AG09309 (cell line): ENCODE results near the gene OTUB1.

Experiments
- DNase-seq: peaks from one replicate; pipeline ENCODE4 v3.0.0-alpha.2; 2010; ENCODE audit warnings: low read depth
- H3K4me3 ChIP-seq: 2 replicates; pipeline ENCODE4 v1.5.1; 2011; ENCODE audit warnings: mild to moderate bottlenecking, low read depth, low read length, moderate library complexity; ENCODE audit not compliant: control insufficient read depth
- TF ChIP-seq, protein P1 (sequence below): IDR thresholded peaks from 2 replicates; pipeline ENCODE4 v1.5.1; 2011; ENCODE audit warnings: mild to moderate bottlenecking, low read depth, low read length, inconsistent platforms; ENCODE audit not compliant: insufficient read depth, control insufficient read depth; ENCODE audit errors: missing control alignments

The OTUB1 gene

DNA sequence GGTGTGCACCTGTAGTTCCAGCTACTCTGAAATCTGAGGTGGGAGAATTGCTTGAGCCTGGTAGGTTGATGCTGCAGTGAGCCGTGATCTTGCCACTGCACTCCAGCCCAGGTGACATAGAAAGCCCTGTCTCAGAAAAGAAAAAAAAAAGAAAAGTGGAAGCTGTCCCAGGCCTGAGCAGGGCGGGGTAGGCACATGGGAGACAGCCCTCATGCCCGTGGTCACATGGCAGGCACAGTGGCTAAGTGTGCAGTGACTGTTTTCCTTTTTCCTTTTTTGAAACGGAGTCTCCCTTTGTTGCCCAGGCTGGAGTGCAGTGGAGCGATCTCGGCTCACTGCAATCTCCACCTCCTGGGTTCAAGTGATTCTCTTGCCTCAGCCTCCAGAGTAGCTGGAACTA, 7.8 kb downstream of the OTUB1 start:
- no peak overlapping the region for H3K4me3 ChIP-seq
- TF ChIP-seq, protein P1, sequence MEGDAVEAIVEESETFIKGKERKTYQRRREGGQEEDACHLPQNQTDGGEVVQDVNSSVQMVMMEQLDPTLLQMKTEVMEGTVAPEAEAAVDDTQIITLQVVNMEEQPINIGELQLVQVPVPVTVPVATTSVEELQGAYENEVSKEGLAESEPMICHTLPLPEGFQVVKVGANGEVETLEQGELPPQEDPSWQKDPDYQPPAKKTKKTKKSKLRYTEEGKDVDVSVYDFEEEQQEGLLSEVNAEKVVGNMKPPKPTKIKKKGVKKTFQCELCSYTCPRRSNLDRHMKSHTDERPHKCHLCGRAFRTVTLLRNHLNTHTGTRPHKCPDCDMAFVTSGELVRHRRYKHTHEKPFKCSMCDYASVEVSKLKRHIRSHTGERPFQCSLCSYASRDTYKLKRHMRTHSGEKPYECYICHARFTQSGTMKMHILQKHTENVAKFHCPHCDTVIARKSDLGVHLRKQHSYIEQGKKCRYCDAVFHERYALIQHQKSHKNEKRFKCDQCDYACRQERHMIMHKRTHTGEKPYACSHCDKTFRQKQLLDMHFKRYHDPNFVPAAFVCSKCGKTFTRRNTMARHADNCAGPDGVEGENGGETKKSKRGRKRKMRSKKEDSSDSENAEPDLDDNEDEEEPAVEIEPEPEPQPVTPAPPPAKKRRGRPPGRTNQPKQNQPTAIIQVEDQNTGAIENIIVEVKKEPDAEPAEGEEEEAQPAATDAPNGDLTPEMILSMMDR, result no peak
- DNase-seq, result no peak

DNA sequence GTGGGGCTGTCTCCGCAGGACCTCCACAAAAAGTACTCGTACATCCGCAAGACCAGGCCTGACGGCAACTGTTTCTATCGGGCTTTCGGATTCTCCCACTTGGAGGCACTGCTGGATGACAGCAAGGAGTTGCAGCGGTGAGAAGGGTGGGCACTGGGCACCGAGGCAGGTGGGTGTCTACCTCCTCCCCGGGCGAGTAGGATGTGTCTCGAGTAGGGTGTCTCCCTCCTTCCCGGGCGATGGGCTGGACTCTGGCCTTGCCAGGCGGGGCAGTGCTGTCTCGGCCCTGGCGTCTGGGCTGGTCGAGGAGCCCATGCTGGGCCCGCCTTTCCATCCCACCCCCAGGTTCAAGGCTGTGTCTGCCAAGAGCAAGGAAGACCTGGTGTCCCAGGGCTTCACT, 10.3 kb downstream of the OTUB1 start:
- H3K4me3 ChIP-seq, result no peak overlapping the region
- no peak for DNase-seq
- TF ChIP-seq, protein P1, result no peak

DNA sequence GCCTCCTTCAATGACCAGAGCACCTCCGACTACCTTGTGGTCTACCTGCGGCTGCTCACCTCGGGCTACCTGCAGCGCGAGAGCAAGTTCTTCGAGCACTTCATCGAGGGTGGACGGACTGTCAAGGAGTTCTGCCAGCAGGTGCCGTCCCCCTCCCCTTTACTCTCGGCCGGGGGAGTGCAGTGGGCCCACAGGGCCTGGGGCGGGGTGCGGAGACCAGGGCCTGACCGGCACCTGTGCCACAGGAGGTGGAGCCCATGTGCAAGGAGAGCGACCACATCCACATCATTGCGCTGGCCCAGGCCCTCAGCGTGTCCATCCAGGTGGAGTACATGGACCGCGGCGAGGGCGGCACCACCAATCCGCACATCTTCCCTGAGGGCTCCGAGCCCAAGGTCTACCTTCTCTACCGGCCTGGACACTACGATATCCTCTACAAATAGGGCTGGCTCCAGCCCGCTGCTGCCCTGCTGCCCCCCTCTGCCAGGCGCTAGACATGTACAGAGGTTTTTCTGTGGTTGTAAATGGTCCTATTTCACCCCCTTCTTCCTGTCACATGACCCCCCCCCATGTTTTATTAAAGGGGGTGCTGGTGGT, 11.0 kb downstream of the OTUB1 start:
- H3K4me3 ChIP-seq, result no peak overlapping the region
- DNase-seq, result no peak
- TF ChIP-seq, protein P1, result no peak

DNA sequence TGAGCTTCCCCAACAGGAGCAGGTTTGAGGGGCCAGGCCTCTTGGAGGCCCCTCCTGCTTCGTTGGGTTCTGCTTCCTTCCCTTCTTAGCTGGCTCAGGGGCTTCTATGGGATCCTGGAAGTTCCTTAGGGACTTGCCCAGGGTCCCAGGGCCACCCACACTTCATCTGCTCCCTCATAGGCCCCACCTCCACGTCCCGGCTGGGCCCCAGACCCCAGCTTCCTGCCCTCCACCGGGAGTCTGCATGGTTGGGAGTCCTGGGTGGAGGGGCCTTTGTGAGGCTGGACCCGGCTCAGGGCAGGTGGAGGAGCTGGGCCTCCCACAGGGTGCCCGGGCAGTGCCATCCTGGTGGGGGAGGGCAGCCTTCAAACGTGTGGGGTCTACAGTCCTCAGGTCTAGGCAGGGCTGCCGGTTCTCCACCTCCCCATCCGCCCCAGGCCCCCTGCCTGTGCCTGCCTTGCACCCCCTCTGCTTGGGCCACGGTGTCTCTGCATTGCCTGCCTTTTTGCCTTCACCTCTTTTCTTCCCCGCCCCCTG, 11.6 kb downstream of the OTUB1 start:
- no peak overlapping the region for H3K4me3 ChIP-seq
- TF ChIP-seq, protein P1, result no peak
- no peak for DNase-seq

DNA sequence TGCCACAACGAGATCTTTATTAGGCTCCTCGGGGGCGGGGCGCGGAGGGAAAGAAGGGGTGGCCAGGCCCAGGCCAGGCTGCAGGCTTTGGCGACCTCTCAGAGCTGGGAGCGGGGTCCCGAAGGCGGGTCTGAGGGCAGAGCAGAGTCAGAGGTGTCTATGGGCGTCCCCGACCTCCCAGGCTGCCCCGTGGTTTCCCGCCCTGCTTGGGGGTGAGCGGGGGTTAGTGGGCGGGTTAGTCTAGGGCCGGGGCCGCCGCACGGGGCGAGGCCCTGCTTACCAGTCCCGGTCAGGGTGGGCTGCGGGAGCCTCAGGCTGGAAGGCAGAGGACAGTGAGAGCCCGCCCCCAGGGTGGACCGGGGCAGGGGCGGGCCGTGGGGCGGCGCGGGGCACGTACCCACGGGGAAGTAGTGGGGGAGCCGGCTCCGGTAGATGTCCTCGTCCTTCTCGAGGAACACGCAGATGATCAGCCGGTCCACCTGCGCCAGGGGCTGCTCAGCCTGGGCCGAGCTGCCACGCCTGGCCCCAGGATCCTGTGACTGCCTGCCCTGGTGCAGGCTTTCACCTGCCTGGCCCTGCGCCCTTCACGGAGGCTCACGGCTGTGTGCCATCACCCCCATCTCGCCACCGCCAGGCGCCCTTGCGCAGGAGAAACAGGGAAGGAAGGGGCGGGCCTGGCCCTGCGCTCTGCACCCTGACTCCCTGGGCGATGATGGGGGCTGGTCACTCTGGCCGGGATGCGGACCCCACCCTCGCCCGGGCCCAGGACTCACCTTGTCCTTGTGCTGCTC, 12.5 kb downstream of the OTUB1 start:
- DNase-seq, result no peak
- no peak overlapping the region for H3K4me3 ChIP-seq
- TF ChIP-seq, protein P1, result no peak

DNA sequence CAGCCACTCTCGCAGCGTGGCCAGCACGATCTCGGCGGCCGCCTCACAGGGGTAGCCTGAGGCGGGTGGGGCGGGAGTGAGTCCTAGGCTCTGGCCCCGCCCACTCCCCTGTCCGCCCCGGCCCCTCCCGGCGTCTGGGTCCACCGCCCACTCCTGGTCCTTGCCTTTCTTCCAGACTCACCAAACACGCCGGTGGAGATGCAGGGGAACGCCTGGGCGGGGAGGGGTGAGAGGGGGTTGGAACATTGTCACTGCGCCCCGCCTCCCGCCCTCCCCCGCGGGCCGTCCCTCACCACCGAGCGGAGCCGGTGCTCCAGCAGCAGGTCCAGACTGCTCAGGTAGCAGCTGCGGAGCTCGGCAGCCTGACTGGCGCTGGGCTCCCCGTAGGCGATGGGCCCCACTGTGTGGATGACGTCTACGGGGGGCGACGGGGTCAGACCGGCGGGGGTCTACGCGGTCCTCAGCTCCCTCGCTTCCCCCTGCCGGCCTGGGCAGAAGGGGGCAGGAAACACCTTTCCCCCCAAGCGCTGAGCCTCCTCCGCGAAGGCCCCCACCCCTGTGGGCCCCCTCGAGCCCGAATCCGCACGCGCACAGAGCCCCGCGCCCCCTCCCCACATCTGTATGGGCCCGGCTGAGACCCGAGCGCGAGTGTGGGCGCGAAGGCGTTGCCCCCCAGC, 13.2 kb downstream of the OTUB1 start:
- TF ChIP-seq, protein P1, result no peak
- H3K4me3 ChIP-seq, result no peak overlapping the region; the same call in none of the 2 replicates
- no peak for DNase-seq
